ENCODE data around the gene NUP85.

The NUP85 gene

DNA sequence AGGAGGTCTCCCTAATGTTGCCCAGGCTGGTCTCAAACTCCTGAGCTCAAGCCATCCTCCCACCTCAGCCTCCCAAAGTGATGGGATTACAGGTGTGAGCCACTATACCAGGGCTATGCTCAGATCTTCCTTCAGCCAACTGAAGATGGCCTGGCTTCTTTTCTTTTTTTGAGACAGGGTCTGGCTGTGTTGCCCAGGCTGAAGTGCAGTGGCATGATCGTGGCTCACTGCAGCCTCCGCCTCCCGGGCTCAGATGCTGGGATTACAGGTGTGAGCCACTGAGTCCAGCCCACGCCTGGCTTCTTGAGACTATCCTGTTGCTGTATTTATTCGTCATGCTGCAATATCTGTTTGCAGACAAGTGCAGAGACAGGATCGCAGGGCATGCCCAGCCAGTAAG is 79.6 kb downstream of the NUP85 start:
- DNase-seq: no peak
- intact Hi-C loops (cut with DNase I): no loop called here
